HL-60/S4 treated with retinoic acid at 250 ng/mL for 4 days and 3 days (cell line): ENCODE results near the gene TRPM3.

Experiments
- in situ Hi-C: fragments of 300-500 bp; cut with MboI; formaldehyde crosslinking; loops from 2 replicates; pipeline ENCODE4 v1.7.0; 2022; ENCODE audit warnings: low sequenced_read_pairs

The TRPM3 gene

DNA sequence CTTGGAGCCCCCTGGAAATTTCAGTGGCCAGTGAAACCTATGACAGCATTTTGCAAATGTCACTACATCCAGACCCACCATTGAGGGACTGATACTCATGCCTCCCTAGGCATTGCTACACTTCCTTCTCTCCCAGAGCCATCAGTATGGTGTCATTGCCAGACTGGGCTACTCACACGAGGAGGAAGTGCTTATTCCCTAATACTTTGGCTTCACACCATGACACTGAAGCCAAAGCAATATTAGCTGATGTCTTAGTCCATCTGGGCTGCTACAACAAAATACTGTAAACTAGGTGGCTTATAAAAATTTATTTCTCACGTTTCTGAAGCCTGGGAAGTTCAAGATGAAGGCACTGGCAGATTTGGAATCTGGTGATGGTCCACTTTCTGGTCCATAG, 22.6 kb downstream of the TRPM3 start:
- in situ Hi-C loops = no loop called here

DNA sequence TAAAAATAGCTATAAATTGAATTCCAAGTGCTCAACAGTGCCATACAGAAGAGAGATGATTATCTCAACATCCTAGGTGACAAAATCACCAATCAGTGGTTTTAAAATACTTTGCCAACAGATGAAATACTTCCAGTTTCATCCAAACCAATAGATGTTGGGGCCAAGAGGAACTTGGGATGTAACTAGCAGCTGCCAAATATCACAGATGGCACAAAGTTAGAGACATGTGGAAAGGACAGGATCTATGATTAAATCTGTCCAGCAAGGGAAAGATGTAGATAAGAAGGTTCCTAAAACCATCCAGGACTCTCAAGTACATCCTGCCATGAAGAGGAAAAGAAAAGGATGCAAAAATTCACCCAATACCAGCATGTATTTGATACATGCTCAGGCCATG, 23.8 kb downstream of the TRPM3 start:
- in situ Hi-C loops = no loop called here

DNA sequence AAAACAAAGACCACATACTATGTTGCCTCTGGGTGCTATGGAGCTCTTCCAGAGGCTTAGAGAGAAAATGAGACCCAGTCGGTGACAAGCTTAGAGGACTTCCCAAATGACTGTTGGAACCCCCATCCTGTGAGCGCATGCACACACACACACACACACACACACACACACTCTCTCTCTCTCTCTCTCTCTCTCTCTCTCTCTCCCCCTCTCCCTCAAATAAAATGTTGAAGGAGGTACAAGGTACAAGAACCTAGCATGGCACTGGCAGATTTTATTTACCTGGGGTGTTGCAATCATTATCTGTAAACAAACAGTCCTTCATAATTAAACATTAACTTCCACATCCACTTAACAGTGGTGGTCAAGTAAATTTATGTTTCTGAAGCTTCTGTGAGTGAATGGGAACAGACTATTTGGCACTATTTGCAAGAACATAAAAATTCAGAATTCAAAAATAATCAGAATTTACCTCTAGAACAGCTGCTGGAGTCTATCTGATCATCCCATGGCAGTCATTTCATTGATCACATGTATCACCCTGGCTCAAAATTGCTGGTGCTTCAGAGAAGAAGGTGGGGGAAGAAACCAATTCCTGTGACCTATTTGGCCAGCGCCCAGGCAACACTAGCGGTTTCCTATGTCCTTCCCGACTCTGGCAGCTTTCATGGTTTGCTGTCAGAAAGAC, 24.9 kb downstream of the TRPM3 start:
- in situ Hi-C loops = no loop called here

DNA sequence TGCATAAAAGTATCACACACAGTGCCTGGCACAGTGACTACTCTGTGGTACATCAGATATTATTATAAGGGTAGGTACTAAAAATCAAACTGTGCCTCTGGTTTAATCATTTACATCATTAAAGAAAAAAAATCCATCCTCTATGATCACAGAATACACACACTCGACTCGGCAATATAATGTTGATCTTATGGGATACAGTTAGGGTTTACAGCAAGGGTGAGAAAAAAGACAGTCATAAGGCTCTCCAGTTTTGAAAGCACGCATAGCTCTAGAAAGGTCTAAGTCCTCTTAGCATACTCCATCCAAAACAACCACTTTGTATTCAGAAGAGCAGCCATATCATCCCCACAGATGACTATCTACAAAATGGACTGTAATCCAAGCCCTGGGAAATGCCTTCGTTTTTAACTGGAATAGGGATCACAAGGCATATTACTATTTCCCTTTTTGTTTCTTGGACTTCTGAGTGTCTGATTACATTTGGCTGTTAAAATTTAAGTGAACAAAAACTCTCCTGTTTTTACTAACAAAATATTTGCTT, 26.6 kb downstream of the TRPM3 start:
- in situ Hi-C loops = no loop called here

DNA sequence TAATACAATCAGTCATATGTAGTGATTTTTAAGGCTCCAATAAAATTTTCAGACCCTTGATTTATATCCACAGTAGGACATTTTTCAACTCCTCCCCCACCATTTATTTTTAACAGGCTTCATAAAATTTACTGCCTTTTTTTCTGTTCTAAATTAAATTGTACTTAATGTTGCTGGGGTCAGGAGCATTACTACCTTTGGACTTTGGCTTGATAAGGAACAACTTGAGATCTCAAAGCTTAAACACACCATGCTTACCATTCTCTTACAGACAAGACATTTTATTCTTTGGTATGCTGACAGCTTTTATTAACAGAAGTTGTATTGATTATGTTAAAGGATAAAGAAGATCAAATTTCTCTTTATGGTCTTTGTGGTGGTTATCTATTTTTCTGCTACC, 30.5 kb downstream of the TRPM3 start:
- in situ Hi-C loops = no loop called here

DNA sequence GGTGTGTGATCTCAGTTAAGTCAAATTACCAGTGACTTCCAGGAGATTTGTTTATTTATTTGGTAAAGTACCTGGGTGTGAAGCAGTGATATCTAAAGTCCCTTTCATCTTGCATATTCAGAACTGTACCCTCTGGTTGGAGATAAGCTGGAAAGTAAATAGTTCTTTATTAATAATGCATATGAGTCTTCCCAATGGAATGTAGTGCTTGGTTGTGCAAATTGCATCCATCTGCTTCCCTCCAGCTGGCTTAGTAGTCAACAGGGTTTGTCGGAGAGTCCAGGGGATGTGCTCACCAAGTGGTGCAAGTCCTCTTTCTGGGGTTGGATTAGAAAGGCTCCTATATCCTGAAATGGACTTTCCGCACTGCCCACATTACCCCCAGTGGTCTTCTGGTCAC, 42.0 kb downstream of the TRPM3 start:
- in situ Hi-C loops = no loop called here

DNA sequence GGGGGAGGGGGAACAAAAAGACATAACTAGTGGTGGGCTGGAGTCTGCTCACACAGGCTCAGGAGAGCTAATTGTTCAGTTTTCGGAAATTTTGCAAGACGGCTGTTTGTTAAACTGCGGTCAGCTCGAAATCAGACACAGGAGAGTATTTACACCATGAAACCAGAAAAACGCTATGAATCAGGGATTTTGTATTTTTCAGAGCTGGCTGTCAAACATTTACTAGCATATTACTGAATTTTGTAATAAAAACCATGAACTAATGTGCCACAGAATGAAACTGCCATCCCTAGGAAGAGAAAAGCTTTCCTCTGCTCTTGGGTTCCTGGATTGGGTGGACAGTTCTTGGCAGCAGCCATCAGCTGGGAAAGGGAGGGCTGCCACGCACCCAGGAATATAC, 45.3 kb downstream of the TRPM3 start:
- in situ Hi-C loops = no loop called here

DNA sequence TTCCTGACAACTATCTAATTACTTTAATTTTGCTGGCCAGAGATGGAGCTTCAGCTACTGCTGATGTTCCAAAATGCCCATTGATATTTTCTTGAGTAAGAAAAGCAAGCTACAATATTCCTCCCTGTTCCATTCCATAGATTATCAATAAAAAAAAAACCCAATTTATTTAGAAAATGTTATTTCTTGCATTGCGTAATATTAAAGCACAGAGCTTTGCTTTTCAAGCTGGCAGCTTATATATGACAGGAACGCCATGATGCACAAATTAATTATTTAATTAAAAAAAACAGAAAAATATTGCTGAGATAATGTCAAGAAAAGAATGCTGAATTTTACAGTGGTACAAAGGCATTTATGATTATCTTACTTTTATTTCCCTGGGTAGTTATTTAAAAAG, 47.9 kb downstream of the TRPM3 start:
- in situ Hi-C loops = no loop called here

DNA sequence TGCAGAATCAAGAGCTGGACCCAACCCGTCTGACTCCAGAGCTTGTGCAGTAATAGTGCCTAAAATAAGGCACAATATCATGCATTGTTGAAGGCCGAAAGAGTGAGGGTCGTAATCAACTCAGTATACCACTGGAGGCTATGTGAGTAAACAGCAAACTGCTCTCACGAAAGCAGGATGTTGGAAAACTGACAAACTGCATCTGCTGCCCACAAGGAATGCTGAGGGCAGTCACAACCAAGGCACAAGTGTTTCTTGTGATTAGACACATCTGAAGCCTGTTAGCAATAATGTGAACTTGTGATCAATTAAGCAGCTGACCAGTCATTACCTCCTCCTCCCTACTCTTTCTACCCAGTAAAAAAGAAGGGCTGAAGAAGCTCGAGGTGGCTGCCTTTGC, 48.8 kb downstream of the TRPM3 start:
- in situ Hi-C loops = no loop called here

DNA sequence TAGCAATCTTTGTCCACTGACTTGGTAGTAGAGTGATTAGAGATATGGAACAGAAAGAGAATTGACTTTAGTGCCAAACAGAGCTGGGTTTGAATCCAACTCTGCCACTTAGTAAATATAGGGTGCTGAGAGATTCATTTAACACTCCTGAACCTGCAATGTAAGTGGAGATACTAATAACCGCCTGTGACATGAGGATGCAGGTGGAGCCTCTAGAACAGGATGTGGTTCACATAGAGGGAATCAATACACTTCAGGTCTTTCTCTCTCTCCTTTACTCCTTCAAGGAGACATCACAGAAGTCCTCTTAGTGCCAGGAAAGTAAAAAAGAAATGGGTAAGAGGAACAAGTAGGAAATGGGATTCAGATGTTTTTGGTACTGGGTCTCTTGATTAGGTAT, 49.8 kb downstream of the TRPM3 start:
- in situ Hi-C loops = no loop called here

DNA sequence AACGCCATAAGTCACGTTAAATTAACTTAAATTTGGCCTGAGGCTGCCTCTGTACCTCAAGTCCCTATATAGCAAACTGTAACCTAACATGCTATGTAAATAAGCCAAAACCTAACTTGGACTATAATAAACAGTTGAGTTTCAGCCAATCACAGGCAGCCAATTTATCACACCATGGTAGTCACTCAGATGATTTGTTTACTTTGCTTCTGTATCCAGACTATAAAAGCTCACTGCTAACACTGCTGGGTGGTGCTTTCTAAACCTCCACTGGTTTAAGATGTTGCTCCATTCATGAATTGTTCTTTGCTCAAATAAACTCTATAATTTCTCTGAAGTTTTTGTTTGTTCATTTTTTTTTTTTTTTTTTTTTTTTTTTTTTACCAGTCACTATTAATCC, 62.8 kb downstream of the TRPM3 start:
- in situ Hi-C loops = no loop called here

DNA sequence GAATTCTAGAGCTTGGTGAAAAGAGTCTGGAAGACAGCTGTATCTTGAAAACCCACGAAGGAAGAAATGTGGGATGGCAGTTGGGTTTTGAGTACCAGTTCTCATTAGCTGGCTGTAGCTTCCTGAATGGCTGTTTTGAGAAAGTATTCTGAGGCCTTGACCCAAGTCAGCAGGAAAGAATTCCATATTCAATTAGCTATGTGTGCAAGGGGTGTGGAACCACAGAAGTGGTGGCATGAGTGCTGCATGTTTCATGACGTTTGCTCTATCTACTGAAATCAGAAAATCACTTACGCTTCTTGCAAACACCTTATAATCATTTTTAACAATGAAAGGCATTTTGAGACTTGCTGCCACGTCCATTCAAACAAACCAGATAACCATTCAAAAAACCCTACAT, 69.1 kb downstream of the TRPM3 start:
- in situ Hi-C loops = no loop called here

DNA sequence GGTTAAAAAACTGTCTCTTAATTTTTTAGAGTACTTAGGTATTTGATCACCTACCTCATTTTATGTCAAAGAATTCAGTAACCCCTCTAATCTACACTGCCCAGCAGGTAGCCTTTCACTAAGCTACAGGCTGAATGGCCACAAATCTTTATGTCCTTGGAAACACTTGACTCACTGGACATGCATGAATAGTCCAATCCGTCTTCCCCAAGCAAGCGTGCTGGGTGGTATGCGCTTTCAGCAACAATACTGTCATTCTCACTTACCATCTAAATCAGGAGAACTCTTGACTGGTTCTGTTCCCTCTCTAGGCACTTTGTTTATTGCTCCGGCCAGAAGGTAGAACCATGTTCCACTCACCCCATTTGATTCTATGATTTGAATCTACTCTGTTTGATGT, 73.1 kb downstream of the TRPM3 start:
- in situ Hi-C loops = no loop called here

DNA sequence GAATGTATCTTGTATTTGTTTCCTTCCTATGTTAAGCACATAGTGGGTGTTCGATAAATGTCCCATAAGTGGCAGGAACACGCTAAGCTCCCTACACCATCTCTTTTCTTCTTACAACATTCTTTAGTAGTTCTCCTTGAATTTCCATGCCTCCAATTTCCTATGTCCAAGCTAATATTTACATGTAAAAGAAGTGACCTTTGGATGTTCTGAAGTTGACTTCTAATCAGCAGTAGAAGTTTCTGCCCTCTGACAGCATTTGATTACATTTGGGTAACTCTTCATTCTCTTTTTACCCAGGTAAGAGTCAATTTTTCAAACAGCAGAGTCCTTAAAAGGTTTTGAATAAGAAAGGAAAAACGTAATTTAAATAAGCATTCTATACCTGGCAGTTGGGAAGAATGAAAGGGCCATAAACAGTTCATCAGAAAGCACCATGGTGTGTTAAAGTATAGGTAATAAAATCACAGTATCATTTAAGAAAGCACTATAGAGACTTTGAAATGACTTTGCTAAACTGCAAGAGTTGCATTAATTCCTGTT, 78.9 kb downstream of the TRPM3 start:
- in situ Hi-C loops = no loop called here

DNA sequence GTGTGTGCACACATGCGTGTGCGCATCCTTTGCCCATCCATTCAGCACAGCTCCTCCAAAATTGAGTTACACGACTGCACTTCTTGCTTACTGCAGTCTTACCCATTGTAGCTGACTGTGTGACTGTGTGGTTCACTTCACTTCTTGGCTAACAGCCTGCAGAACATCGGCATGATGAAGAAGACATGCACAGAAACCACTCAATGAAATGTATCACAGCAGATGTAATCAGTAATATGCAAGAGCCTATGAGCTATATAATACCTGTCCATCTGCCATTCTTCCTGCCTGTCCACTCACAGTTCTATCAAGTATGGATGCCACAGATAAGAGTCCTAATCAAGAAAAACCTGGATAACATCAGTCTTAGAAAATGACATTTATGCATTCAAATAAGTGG, 83.9 kb downstream of the TRPM3 start:
- in situ Hi-C loops = no loop called here

DNA sequence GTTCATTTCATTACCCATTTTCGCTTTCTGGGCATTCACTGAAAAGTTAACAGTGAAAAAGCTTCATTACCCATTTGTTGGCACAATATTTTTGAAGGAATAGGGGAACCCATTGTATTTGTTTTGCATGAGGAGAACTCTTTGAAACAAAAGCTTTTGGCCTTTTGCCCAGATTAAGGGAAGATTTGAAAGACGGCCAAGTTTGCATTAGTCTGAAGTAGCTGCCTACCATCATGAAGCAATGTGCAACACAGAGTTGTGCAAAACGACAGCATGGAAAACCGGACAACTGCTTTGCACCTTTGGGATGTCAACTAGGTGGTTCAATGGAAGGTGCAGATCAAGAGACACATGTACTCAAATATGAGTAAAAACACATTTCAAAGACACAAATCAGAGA, 84.9 kb downstream of the TRPM3 start:
- in situ Hi-C loops = no loop called here

DNA sequence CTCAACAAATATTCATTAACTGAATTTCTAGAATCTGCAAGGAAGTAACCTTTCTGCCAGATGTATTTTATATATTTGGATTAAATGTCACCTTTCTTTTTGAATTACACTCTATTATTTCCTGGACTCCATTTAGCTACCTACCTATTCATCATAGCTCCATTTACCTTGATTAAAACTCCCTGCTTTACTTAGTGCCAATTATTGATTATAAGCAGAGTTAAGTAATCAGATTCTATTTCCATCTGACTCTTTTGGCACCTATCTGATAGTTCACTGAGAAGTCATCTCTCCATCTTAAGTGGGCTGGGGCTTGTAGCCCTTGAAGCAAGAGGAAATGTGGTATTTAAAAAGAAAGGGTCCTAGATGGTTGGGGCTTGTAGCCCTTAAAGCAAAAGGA, 88.6 kb downstream of the TRPM3 start:
- in situ Hi-C loops = no loop called here

DNA sequence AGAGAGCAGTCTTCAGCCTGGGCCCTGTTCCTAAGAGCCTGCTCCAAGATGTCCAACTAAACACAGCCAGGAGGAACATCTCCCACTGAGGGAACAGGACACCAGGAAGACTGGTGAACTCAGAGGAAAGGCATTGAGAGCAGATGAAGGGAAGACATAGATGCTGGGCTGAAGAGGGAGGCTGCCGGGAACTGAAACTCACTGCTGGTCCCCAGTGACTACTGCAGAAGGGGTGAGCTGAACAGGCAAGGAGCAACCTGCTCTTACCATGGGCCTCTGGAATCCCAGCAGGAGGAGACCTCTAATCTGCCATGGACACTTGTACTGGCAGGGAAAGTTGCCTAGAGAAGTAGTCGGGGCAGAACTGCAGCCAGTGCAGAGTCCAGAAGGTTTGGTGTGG, 95.7 kb downstream of the TRPM3 start:
- in situ Hi-C loops = no loop called here

DNA sequence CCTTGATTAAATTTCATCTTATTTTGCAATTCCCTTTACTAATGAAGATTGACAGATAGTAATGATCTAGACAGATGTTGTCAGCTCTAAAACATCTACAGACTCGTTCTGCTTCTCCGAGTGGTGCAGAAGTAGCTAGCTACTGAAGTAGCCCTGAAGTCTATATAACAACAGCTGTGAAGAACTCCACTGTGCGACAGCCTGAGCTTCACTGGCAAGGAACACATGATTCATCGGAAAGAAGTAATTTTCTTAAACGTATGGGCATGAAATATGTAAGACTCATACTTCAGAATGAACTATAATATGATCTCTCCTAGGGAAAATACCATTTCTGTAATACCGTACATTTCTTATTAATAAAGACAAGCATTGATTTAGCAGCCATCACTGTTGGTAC, 96.2 kb downstream of the TRPM3 start:
- in situ Hi-C loops = no loop called here

DNA sequence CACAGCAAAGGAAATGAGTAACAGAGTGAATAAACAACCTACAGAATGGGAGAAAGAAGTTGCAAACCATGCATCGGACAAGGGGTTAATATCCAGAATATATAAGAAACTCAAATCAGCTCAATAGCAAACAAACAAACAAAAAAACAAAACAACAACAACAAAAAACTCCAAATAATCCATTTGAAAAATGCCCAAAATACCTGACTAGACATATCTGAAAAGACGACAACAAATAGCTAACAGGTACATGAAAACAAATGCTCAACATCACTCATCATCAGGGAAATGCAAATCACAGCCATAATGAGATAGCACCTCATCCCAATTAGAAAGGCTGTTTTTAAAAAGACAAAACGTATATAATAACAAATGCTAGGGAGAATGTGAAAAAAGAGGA, 111.2 kb downstream of the TRPM3 start:
- in situ Hi-C loops = no loop called here

DNA sequence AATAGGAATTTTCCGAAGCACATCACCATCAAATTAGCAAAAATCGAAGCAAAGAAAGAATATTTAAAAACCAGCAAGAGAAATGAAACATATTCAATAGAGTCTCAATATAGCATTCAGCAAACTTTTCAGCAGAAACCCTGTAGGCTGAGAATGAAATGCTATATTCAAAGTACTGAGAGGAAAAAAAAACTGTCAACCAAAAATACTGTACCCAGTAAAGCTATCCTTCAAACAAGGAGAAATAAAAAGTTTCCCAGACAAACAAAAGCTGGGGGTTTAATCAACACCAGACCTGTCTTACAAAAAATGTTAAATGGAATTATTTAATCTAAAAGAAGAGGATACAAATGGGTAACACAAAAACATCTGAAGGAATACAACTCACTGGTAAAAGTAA, 116.0 kb downstream of the TRPM3 start:
- in situ Hi-C loops = no loop called here

DNA sequence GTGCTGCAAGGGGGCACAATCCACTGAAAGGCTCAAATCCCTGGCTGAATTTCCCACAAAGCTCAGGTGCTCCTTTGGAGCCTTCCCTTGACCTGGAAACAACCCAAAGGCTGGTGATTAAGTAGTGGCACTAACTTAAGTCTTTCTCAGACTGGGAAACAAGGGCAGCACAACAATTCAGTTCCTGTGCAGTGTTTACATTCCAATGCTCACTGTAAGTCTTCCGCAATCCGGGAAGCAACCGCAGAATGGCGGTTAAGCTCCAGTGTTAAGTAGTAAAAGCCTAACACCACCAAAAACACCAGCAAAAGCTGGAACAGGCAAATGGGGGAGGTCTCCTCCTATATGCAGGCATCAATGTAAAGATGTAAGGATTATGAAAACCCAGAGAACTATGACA, 117.2 kb downstream of the TRPM3 start:
- in situ Hi-C loops = no loop called here

DNA sequence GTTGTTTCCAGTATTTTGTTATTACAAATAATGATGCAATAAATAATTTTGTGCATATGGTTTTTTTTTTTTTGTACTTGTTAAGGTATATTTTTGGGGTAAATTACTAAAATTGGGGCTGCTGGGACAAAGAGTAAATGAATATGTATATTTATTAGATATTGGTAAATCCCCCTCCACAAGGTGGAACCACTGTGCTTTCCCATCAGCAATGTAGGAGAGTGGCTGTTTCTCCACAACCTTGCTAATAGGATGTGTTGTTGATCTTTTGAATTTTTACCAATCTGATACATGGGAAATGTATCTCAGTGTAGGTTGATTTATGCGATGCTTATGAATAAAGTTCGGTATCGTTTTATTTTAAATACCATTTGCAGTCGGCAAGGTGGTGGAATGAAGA, 118.1 kb downstream of the TRPM3 start:
- in situ Hi-C loops = no loop called here
